B cell (primary cell): Measurements from ENCODE around the gene SRA1.

Experiments
- CTCF ChIP-seq: fragments of 200-600 bp; IDR thresholded peaks from one replicate; pipeline ENCODE4 v1.8.0; 2022; ENCODE audit warnings: antibody characterized with exemption, mild to moderate bottlenecking
- EZH2 ChIP-seq: IDR thresholded peaks from 2 replicates; pipeline ENCODE4 v1.6.1; 2012; ENCODE audit warnings: borderline replicate concordance, low read depth, mild to moderate bottlenecking, moderate library complexity, low read length; ENCODE audit not compliant: insufficient read depth, poor library complexity, severe bottlenecking

GRCh38 chr5:140548791-140549190 lies 8.5 kb downstream of the SRA1 start:
- TF ChIP-seq CTCF (no peak), EZH2 (no peak)
